OCI-LY7 (cell line): ENCODE results near the gene TNS3. TPM values are rescaled to one million over a fixed set of nuclear protein-coding genes. Genes with fewer than 3 reads are reported as not detected.

Experiments
- BruUV-seq: library from RNA; stranded (reverse); fragments of 400-500 nt; replicated peaks from 2 replicates; lab custom pipeline; 2021; lab: Mats Ljungman, UMichigan
- CTCF ChIA-PET: fragments of 300-600 bp; sonication (Branson Sonifier 250); formaldehyde crosslinking; loops from one replicate; lab custom pipeline; 2022; ENCODE audit warnings: antibody characterized with exemption; ENCODE audit not compliant: unreplicated experiment; lab: Charles Lee
- POLR2A ChIA-PET: fragments of 300-600 bp; sonication (Branson Sonifier 250); formaldehyde crosslinking; loops from one replicate; lab custom pipeline; 2022; ENCODE audit warnings: antibody characterized with exemption; lab: Charles Lee
- DNase-seq: peaks from one replicate; pipeline ENCODE4 v3.0.0-alpha.2; 2015; ENCODE audit warnings: low spot score
- H2AFZ ChIP-seq: fragments of 200-600 bp; sonication (generic), shearing (Covaris generic); 2 replicates; pipeline ENCODE4 v1.6.1; 2014; ENCODE audit warnings: mild to moderate bottlenecking, antibody characterized with exemption, low read length, moderate library complexity
- H3K27ac ChIP-seq: fragments of 200-600 bp; sonication (generic); 2 replicates; pipeline ENCODE4 v1.5.1; 2014; ENCODE audit warnings: mixed run types, low read depth, mild to moderate bottlenecking, moderate library complexity, low read length, inconsistent platforms; ENCODE audit not compliant: poor library complexity, severe bottlenecking
- H3K36me3 ChIP-seq: fragments of 200-600 bp; sonication (generic); 2 replicates; pipeline ENCODE4 v1.6.1; 2014; ENCODE audit warnings: mild to moderate bottlenecking, antibody characterized with exemption, low read length, moderate library complexity, mixed read lengths; ENCODE audit not compliant: insufficient read depth
- H3K4me1 ChIP-seq: fragments of 200-600 bp; sonication (generic); 2 replicates; pipeline ENCODE4 v1.5.1; 2014; ENCODE audit warnings: mild to moderate bottlenecking, low read length; ENCODE audit not compliant: insufficient read depth, poor library complexity, severe bottlenecking
- H3K4me2 ChIP-seq: fragments of 200-600 bp; sonication (generic); 2 replicates; pipeline ENCODE4 v1.6.1; 2014; ENCODE audit warnings: mild to moderate bottlenecking, low read length
- H3K4me3 ChIP-seq: fragments of 200-600 bp; sonication (generic); 2 replicates; pipeline ENCODE4 v1.5.1; 2014; ENCODE audit warnings: mild to moderate bottlenecking, low read depth, low read length; ENCODE audit not compliant: poor library complexity, severe bottlenecking
- H3K79me2 ChIP-seq: fragments of 200-600 bp; sonication (generic); 2 replicates; pipeline ENCODE4 v1.6.1; 2016; ENCODE audit warnings: low read depth, mild to moderate bottlenecking, low read length, moderate library complexity, mixed read lengths; ENCODE audit not compliant: insufficient read depth
- H3K9me2 ChIP-seq: fragments of 200-600 bp; sonication (generic); 2 replicates; pipeline ENCODE4 v1.6.1; 2016; ENCODE audit warnings: mild to moderate bottlenecking, low read length, mixed read lengths; ENCODE audit not compliant: insufficient read depth
- H3K9me3 ChIP-seq: fragments of 200-600 bp; sonication (generic); 2 replicates; pipeline ENCODE4 v1.6.1; 2014; ENCODE audit warnings: mild to moderate bottlenecking, mixed run types, low read length, mixed read lengths
- H4K20me1 ChIP-seq: fragments of 200-600 bp; sonication (generic); 2 replicates; pipeline ENCODE4 v1.6.1; 2014; ENCODE audit warnings: mild to moderate bottlenecking, antibody characterized with exemption, low read length, moderate library complexity, mixed read lengths; ENCODE audit not compliant: insufficient read depth
- EZH2phosphoT487 ChIP-seq: fragments of 200-600 bp; sonication (generic); IDR thresholded peaks from 2 replicates; pipeline ENCODE4 v1.6.1; 2018; ENCODE audit warnings: low read depth, borderline replicate concordance, mild to moderate bottlenecking, mixed run types, antibody characterized with exemption, low read length, moderate library complexity, mixed read lengths
- intact Hi-C: fragments of 100-400 bp; cut with micrococcal nuclease; formaldehyde crosslinking; loops from one replicate; pipeline ENCODE4 v1.10.0; 2022; ENCODE audit not compliant: unreplicated experiment
- total RNA-seq, 2 experiments: library from RNA; depleted of rRNA in 1 of 2; stranded (reverse); fragments of >200 nt in 1 of 2; shearing (Covaris generic) in 1 of 2; gene quantifications; 2 replicates each; pipeline ENCODE4 v1.2.3, GENCODE V29; 2014 to 2022
- TF ChIP-seq, protein P1 (sequence below): fragments of 200-600 bp; sonication (generic); conservative IDR thresholded peaks from 2 replicates; pipeline ENCODE4 v1.5.1; 2014; ENCODE audit warnings: mild to moderate bottlenecking, antibody characterized with exemption, low read length, moderate library complexity, mixed read lengths

Gene TNS3
- total RNA-seq, 2 experiments from 2014 or later: 9.5 to 42.1 TPM

DNA sequence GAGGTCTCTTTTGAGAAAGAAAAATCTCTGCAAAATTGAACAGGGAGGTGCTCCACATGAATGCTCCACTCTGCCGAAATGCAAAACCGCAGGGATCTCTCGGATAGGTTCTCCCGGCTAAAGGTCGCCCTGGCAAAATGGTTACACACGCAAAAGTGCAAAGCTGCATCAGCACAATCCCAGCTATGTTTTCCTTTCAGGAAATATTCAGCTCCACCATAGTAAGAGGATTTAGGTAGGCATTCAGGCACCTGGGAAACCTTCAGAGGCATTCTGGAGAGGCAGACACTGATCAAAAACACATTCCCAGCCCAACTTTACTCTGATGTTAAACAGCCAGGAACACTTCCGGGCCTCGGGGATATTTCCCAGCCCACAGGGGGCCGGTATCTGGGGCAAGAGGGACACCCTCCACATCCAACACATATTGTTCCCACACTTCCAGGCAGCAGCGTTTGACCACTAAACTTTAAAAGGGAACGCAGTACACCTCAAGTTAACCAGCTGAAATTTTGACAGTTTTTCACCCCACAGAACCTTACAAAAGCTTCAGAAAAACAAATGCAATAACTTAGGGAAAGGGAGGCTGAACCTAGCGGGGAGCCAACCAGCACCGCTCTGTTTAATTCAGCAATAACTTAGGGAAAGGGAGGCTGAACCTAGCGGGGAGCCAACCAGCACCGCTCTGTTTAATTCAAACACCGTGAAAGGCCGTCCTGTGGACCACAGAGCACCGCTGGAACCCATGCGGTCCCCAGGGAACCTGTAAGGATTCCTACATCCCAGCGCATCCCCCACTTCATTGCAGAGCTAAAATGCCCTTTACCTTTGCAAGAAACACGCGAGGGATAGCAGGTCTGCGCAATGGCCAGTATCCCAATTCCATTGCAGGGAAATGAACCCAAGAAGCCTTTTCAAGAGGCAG, 45.9 kb downstream of the TNS3 start:
- no peaks in the 10 kb centered on the region for H3K36me3 ChIP-seq
- no peak overlapping the region for H3K4me2 ChIP-seq
- H3K79me2 ChIP-seq: no peaks in the 10 kb centered on the region
- ChIA-PET POLR2A (interaction anchor here (0.7 to 0.8 kb wide), 2 partner anchors 20 to 416 kb away, joined by 3 to 4 read pairs; no protein-coding TSS in a partner anchor), CTCF (no interaction called here)
- H2AFZ ChIP-seq: no peak overlapping the region
- BruUV-seq: no TSS peak
- H4K20me1 ChIP-seq: no peaks in the 10 kb centered on the region
- TF ChIP-seq, protein P1, sequence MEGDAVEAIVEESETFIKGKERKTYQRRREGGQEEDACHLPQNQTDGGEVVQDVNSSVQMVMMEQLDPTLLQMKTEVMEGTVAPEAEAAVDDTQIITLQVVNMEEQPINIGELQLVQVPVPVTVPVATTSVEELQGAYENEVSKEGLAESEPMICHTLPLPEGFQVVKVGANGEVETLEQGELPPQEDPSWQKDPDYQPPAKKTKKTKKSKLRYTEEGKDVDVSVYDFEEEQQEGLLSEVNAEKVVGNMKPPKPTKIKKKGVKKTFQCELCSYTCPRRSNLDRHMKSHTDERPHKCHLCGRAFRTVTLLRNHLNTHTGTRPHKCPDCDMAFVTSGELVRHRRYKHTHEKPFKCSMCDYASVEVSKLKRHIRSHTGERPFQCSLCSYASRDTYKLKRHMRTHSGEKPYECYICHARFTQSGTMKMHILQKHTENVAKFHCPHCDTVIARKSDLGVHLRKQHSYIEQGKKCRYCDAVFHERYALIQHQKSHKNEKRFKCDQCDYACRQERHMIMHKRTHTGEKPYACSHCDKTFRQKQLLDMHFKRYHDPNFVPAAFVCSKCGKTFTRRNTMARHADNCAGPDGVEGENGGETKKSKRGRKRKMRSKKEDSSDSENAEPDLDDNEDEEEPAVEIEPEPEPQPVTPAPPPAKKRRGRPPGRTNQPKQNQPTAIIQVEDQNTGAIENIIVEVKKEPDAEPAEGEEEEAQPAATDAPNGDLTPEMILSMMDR: no peak
- no peak for TF ChIP-seq EZH2phosphoT487
- no peak overlapping the region for H3K4me3 ChIP-seq
- peaks cover 7% of the 10 kb centered on the region; the same call in 1 of the 2 replicates for H3K9me3 ChIP-seq
- intact Hi-C loops: no loop called here
- H3K9me2 ChIP-seq: no peaks in the 10 kb centered on the region
- H3K4me1 ChIP-seq: no peaks in the 10 kb centered on the region
- DNase-seq: no peak
- no peak overlapping the region for H3K27ac ChIP-seq

DNA sequence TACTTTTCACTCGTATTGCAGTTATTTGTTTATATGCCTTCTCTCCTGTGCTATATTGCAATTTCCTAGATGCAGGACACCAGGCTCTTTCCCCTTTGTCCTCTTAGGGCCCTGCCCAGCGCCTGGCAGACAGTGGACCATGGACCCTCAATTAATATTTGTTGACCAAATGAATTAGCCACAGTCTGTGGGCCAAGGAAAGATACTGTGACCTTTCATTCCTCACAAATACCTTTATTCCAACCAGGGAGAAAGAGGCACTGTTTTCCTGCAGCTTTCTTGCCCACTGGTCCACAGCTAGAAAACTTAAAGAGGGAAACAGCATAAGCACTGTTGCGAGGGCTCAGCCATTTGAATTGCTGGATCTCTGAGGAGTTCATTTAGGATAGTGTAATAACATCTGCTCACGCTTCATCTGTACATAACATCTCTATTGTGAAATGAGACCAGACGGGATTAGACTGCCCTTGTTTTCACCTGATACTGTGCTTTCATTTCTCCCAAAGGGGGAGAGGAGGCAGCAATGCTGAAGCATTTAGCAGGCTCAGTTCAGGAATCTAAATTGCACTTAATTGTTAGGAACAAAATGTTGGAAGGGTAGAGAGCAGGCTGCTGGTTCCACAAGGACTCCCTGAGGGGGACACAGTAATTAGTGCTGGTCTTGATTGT, 46.7 kb downstream of the TNS3 start:
- H3K27ac ChIP-seq: no peak overlapping the region
- BruUV-seq: no TSS peak
- H4K20me1 ChIP-seq: no peaks in the 10 kb centered on the region
- ChIA-PET POLR2A (interaction anchor here (0.7 to 0.8 kb wide), 2 partner anchors 21 to 417 kb away, joined by 3 to 4 read pairs; no protein-coding TSS in a partner anchor), CTCF (no interaction called here)
- no peaks in the 10 kb centered on the region for H3K9me2 ChIP-seq
- H3K9me3 ChIP-seq: peaks cover 7% of the 10 kb centered on the region; the same call in 1 of the 2 replicates
- H3K4me3 ChIP-seq: no peak overlapping the region
- DNase-seq: no peak
- intact Hi-C loops: no loop called here
- H3K4me2 ChIP-seq: no peak overlapping the region
- H3K4me1 ChIP-seq: no peaks in the 10 kb centered on the region
- peaks cover 1% of the 10 kb centered on the region for H3K36me3 ChIP-seq
- no peak overlapping the region for H2AFZ ChIP-seq
- H3K79me2 ChIP-seq: no peaks in the 10 kb centered on the region
- TF ChIP-seq, protein P1: 0 out of 2 replicates have a peak, but pooled peaks have one; percentile 1
- TF ChIP-seq EZH2phosphoT487: no peak
